ENCODE measurements around the gene ZCCHC14.
A peak's percentile ranks its signal among the peaks of the same experiment; 100 is the strongest.

ZCCHC14 gene

GRCh38 chr16:87451563-87452210, 41.1 kb downstream of the ZCCHC14 start:
- DNase-seq: no peak

GRCh38 chr16:87448866-87449265, 44.0 kb downstream of the ZCCHC14 start:
- DNase-seq: no peak

DNA sequence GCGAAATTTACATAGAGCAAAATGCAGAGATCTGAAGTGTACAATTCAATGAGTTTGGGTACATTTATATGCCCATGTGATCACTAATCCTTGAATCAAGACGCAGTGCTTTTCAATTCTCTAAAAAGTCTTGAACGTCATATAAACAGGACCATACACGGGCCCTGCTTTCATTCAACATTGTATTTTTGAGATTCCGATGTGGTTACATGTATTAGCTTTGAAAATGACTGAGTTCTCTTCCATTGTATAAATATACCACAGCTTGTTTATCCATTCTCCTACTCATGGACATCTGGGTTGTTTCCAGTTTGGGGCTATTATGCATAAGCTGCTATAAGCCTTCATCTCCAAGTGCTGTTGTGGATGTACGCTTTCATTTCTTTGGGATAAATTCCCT, 45.5 kb downstream of the ZCCHC14 start:
- no peak for DNase-seq

GRCh38 chr16:87446479-87446878, 46.3 kb downstream of the ZCCHC14 start:
- DNase-seq: no peak

GRCh38 chr16:87445486-87445885, 47.3 kb downstream of the ZCCHC14 start:
- DNase-seq: no peak

DNA sequence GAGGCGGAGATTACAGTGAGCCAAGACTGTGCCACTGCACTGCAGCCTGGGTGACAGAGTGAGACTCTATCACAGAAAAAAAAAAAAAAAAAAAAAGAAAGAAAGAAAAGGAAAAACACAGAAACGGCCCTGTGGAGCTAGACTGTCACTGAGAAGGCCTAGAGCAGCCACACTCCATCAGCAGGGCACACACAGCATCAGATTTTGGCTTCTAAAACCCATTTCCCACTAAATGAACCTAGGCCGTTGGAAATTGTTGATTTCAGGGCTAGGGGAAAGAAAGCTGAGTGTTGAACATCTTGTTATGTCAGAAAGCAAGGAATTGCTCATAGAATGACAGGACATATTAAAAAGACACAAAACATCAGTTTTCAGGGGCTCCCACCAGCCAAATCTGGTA, 48.9 kb downstream of the ZCCHC14 start:
- DNase-seq: no peak

- DNase-seq: no peak
Observed at GRCh38 chr16:87443016-87443415, 49.8 kb downstream of the ZCCHC14 start.

- DNase-seq: no peak
Observed at GRCh38 chr16:87442581-87442966, 50.2 kb downstream of the ZCCHC14 start.

- DNase-seq: no peak
Observed at GRCh38 chr16:87441886-87442580, 50.8 kb downstream of the ZCCHC14 start.

DNA sequence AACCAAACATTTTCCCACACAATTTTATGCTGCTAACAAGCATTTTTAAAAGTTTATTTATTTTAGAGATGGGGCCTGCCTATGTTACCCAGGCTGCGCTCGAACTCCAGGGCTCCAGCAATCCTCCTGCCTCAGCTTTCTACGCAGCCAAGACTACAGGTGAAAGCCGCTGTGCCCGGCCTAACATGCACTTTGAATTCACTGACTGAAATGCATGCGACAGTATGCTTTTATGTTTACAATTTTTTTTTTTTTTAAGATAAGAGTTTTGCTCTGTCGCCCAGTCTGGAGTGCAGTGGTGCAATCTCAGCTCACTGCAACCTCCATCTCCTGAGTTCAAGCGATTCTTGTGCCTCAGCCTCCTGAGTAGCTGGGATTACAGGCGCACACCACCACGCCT, 52.9 kb downstream of the ZCCHC14 start:
- DNase-seq: no peak

DNA sequence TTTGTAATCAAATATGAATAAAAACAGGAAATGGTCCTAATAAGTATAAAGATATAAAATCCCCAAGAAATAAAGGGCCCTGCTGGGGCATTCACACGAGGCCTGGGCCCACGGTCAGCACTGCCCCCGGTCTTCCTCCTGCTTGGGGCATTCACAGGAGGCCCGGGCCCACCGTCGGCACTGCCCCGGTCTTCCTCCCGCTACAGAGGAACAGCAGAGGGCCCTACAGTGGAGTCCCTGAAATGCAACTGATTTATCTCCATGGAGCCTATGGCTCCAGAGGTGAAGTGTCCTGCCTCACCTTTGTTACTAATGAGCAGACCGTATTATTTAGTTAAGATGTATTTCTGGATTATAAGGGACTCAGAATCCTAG, 54.2 kb downstream of the ZCCHC14 start:
- DNase-seq: no peak

DNA sequence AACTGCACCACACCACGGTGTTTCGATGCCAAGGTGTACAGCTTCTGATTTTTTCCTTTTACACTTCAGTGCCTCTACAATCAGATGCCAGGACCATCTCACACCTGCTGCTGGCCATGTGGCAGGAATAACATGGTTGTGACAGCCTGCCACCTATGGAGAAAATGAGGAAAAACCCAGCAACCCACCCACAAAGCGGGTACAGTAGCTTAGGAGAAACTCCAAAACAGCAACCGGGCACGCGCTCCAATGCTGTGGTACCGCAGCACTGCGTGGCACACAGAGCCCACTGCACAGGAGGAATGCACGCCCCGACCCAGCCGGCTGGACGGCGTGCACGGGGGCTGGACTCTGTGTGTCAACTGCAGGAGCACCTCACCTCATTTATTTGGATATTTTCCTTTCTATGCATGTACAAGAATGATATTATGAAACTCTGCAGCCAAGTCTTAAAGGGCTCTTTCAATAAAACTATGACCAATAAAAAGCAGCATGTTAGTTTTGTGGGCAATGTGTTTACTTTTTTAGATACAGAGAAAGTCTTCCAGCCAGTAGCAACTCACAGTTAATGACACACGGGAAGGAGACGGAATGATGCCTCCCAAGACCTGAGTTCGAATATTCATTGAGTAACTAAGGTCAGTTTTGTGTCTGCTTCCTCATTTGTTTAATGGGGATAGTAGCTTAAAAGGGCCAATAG, 54.8 kb downstream of the ZCCHC14 start:
- no peak for DNase-seq

DNA sequence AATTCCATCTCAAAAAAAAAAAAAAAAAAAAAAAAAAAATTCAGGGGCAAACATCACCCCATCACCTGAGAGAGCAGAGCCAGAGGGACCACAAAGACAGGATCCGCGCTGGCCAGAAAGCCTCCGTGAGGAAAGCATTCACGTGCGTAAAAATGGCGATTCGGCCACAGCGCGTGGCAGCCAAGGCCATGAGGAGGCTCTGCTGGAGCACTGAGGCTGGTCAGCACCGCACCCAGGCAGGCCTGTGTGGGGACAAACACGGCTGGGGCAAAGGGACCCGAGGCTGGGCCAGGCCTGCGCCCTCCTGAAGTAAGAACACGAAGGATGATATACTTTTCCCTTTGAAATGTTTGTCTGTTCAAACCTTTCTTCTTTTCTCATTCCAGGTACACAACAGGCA, 55.5 kb downstream of the ZCCHC14 start:
- DNase-seq: no peak

DNA sequence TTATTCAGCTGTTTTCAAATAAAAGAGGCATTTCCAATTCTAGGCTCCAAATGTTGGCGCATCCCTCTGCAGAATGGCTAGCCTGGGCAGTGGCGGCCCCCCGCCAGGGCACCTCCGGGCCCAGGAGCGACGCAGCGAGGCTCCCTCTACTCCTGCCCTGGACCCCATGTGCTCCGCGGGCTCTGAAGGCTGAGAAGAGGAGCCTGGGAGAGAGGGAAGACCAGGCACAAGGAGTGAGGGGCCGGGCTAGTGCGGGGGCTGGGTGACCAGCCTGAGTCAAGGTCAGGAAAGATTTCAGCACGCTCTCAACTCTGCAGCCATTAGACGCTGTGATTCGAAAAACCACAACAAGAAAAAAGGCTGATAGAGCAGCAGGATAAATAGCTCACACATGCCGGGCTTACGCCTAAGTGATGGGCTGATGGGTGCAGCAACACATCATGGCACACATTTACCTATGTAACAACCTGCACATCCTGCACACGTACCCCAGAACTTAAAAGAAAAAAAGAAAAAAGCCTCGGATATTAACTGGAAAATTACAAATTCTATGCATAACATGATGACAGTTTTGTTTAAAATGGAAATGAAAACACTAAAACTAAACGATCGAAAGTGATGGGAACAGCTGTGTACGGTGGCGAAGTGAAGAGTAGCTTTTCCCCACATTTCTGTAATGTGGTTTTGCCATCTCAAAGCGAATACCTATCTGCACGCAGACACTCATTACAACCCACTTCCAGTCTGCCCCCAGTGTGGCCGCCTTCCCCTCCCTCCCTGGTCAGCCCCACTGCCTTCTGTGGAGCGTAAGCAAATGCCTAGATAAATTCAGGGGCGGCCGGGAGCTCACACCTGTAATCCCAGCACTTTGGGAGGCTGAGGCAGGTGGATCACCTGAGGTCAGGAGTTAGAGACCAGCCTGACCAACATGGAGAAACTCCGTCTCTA, 56.3 kb downstream of the ZCCHC14 start:
- peak in 2 of 6 experiments; percentile 18 to 25 for DNase-seq

DNA sequence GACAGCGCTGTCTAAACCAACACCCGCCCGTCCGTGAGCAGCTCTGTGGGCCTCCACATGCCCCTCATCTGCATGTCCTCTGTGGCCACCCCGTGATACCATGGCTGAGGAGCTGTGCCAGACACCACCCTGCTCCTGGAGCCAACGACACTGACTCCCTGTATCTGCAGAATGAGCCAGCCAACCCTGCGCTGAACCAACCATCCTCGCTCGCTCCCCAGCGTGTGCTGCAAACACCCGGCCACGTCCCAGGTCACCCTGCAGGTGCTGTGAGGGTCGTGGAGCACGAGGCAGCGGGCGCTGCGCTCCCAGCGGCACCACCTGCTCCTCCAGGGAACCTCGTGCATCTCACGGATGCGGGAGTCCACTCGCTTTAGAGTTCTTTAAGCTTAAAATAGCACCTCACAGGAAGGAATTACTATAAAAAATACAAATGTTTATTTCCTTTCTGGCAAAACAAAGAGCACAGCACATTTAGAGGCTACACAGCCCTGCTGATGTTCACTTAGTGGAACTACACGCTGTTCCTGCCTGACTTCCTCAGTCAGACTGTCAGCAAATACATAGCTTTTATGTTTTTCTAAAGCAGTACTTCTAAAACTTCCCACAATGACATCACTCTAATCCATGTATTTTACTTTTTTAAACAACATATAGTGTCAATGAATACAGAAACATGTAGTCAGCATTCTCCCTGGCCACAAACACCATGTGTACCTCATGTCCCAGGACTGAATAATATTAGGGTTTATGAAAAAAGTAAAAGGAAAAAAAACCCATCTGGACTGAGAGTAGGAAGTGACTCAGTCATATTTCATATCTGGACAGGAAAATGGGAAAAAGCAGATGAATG, 57.2 kb downstream of the ZCCHC14 start:
- DNase-seq: peak in 2 of 6 experiments; percentile 21 to 29

DNA sequence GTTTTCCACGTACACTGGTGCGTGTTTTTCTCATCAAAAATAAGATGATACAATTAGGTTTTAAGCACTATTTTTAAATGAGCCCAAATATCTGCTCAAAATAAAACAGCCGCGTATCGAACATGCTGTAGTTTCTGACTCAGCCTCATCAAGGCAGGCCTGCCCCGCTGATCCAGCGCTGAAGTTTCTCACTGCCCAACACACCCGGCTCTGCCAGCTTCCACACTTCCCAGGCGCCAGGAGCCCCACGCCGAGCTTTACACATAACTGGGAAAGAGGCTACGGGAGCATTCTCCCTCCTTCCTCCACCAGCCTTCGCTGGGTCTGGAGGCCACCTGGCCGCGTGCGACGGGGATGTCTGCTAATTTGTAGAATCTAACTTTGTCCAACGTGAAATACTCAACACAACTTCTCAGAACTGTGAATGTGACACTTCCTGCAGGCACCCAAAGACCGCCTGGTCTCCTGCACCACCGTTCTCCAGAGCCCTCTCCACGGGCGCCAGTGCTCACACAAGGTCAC, 58.6 kb downstream of the ZCCHC14 start:
- no peak for DNase-seq

DNA sequence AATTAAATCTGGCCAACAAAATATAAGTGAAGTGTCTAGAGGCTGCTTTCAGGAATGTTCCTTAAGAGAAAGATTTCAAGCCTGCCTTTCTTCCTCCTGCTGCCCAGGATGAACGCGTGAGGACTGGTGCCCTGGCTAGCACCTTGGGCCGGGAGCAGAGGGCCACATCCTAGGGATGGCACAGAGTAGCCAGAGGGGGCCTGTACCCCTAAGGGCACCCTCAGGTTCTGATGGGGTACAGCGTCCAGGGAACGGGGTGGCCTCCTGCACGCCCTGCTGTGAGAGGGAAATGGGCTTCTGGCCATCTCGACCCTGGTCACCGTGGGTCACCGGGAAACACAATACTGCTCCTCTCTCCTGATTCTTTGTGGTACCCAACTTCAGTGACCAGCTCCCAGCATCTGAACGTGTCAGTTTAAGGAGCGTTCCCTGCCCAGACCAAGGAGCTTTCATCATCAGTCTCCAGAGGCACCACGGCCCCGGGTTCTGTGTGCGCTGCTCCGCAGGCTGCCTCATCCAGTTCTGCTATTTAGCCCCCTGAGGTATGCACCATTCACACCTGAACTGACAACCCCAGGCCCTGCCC, 60.4 kb downstream of the ZCCHC14 start:
- DNase-seq: no peak

GRCh38 chr16:87431926-87432325, 60.9 kb downstream of the ZCCHC14 start:
- no peak for DNase-seq

DNA sequence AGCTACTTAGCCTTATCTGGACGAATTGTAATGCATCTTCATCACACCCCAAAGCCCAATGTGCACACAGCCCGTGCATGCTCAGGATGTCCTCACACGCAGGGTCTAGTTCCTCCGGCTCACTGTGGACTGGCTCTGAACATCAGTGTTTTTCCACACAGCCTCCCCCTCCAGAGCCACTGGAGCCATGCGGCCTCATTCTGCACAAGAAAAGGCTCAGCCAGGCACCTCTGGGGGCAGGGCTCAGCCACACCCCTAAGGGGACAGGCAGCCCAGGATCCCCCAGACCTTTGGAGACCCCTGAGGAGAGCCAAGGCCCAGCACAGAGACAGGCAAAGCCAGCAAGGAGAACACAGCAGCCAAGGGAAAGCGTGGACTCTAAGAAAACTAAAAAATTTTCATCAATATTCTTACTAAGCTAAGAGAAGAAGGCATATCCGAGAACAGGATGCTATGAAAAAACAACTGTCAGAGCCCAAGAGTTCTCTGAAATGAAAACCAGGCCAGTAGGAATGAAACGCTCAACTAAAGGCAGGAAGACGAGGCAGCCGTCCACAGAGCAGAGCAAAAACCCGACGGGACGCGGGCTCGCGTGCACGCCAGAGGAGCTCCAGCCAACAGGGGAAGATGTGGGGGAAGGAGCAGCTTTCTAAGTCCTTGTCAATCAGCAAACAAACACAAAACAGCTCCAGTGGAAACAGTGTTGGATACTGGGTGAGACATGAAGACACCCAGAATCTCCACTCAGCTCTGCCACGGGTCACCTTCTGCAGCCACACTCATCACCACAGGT, 66.2 kb downstream of the ZCCHC14 start:
- no peak for DNase-seq

DNA sequence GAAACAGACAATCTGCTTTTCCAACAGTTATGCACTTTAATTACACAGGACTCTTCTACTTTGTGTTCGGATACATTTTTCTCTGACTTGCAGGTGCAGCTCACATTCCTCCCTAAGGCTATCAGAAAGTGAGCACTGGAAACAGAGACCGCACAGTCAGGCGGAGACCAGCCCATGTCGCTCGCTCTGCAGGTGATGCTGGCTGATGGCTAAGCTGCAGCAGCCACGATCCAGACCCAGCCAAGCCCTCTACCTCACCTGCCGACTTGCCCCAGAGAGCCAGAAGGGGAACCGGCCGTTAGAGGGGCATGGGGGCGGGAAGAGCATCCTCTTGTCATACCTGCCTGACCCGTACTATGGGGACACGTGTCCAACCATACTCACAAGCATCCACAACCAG, 66.9 kb downstream of the ZCCHC14 start:
- DNase-seq: no peak

- DNase-seq: no peak
Observed at GRCh38 chr16:87424266-87424665, 68.6 kb downstream of the ZCCHC14 start.

Measured in stimulated activated naive CD4-positive, alpha-beta T cell (primary cell).